CD14-positive monocyte (primary cell): ENCODE results near the gene EYS. TPM values are rescaled to one million over a fixed set of nuclear protein-coding genes. Genes with fewer than 3 reads are reported as not detected.

Experiments used
- DNase-seq, 3 donors: peaks; one replicate each; pipeline ENCODE4 v3.0.0-alpha.2; 2011 to 2022
- H2AFZ ChIP-seq: 2 replicates; pipeline ENCODE4 v1.6.0; 2012; ENCODE audit warnings: mild to moderate bottlenecking, low read depth, low read length, inconsistent platforms; ENCODE audit not compliant: insufficient read depth, poor library complexity, severe bottlenecking
- H3K27ac ChIP-seq, 2 donors: 1 replicate in 1 of 2; 2 replicates in 1 of 2; pipeline ENCODE4 v1.5.1; 2012 to 2013; ENCODE audit warnings: low read length in 2 of 2, control low read depth in 1 of 2, inconsistent platforms in 1 of 2, low read depth in 1 of 2, mild to moderate bottlenecking in 1 of 2
- H3K27me3 ChIP-seq, 2 donors: one replicate each; pipeline versions ENCODE4 v1.6.0 to v1.6.1; 2011 to 2013; ENCODE audit warnings: low read length in 2 of 2; ENCODE audit not compliant: control insufficient read depth in 2 of 2, insufficient read depth in 2 of 2
- H3K36me3 ChIP-seq, 2 donors: replicated peaks in 1 of 2; 1 replicate in 1 of 2; 2 replicates in 1 of 2; pipeline versions ENCODE4 v1.5.1 to v1.6.1; 2012 to 2013; ENCODE audit warnings: low read length in 2 of 2, control low read depth in 1 of 2, inconsistent platforms in 1 of 2, mild to moderate bottlenecking in 1 of 2; ENCODE audit not compliant: insufficient read depth in 2 of 2, control insufficient read depth in 1 of 2
- H3K4me1 ChIP-seq, 2 donors: 1 replicate in 1 of 2; 2 replicates in 1 of 2; pipeline versions ENCODE4 v1.5.1 to v1.6.1; 2012 to 2013; ENCODE audit warnings: low read length in 2 of 2, control low read depth in 1 of 2, inconsistent platforms in 1 of 2, mild to moderate bottlenecking in 1 of 2, moderate library complexity in 1 of 2; ENCODE audit not compliant: insufficient read depth in 2 of 2, control insufficient read depth in 1 of 2
- H3K4me2 ChIP-seq: replicated peaks from 2 replicates; pipeline ENCODE3; 2012; ENCODE audit warnings: low read length, moderate library complexity, mild to moderate bottlenecking; ENCODE audit not compliant: poor library complexity, severe bottlenecking; ENCODE audit errors: extremely low read depth
- H3K4me3 ChIP-seq, 3 experiments: fragments of 200-600 bp in 1 of 3; sonication (generic) in 1 of 3; replicated peaks in 1 of 3; 1 replicate in 2 of 3; 2 replicates in 1 of 3; pipeline ENCODE4 v1.5.1; 2011 to 2013; ENCODE audit warnings: low read length in 3 of 3, mild to moderate bottlenecking in 3 of 3, control low read depth in 2 of 3, low read depth in 2 of 3, inconsistent platforms in 1 of 3, moderate library complexity in 1 of 3
- H3K79me2 ChIP-seq: 2 replicates; pipeline ENCODE4 v1.6.0; 2012; ENCODE audit warnings: mild to moderate bottlenecking, control low read depth, inconsistent platforms, low read length, moderate library complexity; ENCODE audit not compliant: insufficient read depth
- H3K9ac ChIP-seq: 2 replicates; pipeline ENCODE4 v1.6.0; 2017; ENCODE audit warnings: low read length, mild to moderate bottlenecking; ENCODE audit not compliant: insufficient read depth, poor library complexity, severe bottlenecking
- H3K9me3 ChIP-seq, 2 donors: replicated peaks in 1 of 2; 1 replicate in 1 of 2; 2 replicates in 1 of 2; pipeline versions ENCODE4 v1.5.1 to v1.6.1; 2012 to 2013; ENCODE audit warnings: low read length in 2 of 2, control low read depth in 1 of 2; ENCODE audit not compliant: control insufficient read depth in 1 of 2, insufficient read depth in 1 of 2
- H4K20me1 ChIP-seq: 2 replicates; pipeline ENCODE4 v1.6.0; 2012; ENCODE audit warnings: mild to moderate bottlenecking, low read length, control low read depth, moderate library complexity; ENCODE audit not compliant: insufficient read depth
- H3K27ac Mint-ChIP-seq, 7 donors: one replicate each; pipeline ENCODE4 v1.8.0; 2020; ENCODE audit warnings: mild to moderate bottlenecking in 7 of 7, mixed read lengths in 7 of 7, moderate library complexity in 6 of 7, inconsistent platforms in 2 of 7
- H3K27me3 Mint-ChIP-seq, 3 donors: one replicate each; pipeline ENCODE4 v1.8.0; 2021 to 2022; ENCODE audit warnings: low read depth in 3 of 3, mild to moderate bottlenecking in 3 of 3, mixed read lengths in 3 of 3, moderate library complexity in 3 of 3, inconsistent platforms in 1 of 3
- H3K36me3 Mint-ChIP-seq, 2 donors: one replicate each; pipeline ENCODE4 v1.8.0; 2020; ENCODE audit warnings: mixed read lengths in 2 of 2, inconsistent platforms in 1 of 2, mild to moderate bottlenecking in 1 of 2
- H3K4me1 Mint-ChIP-seq: one replicate; pipeline ENCODE4 v1.8.0; 2020; ENCODE audit warnings: mild to moderate bottlenecking, mixed read lengths
- H3K4me3 Mint-ChIP-seq, 2 donors: one replicate each; pipeline ENCODE4 v1.8.0; 2020; ENCODE audit warnings: mild to moderate bottlenecking in 2 of 2, mixed read lengths in 2 of 2, moderate library complexity in 1 of 2
- H3K9me3 Mint-ChIP-seq, 7 donors: one replicate each; pipeline ENCODE4 v1.8.0; 2020 to 2022; ENCODE audit warnings: mixed read lengths in 7 of 7, mild to moderate bottlenecking in 6 of 7, moderate library complexity in 6 of 7, inconsistent platforms in 2 of 7
- WGBS: methylation state at CpG from one replicate; pipeline ENCODE4 v1.1.5; 2013; ENCODE audit warnings: missing lambda C conversion rate; ENCODE audit not compliant: insufficient coverage; 5-methylcytosine and 5-hydroxymethylcytosine counted together
- intact Hi-C, 2 donors: fragments of 100-400 bp; cut with micrococcal nuclease; formaldehyde crosslinking; loops; one replicate each; pipeline versions ENCODE4 v1.15.0 to v1.15.1; 2023
- polyA plus RNA-seq, 3 donors: library from polyadenylated mRNA; depleted of rRNA in 1 of 3; unstranded in 2 of 3; stranded (reverse) in 1 of 3; fragments of 300-500 nt in 2 of 3; fragments of >200 nt in 1 of 3; fragmentation: Illumina TruSeq in 2 of 3; gene quantifications; 1 replicate in 2 of 3; 2 replicates in 1 of 3; pipeline ENCODE4 v1.2.3, GENCODE V29; 2012 to 2021
- TF ChIP-seq, protein P1 (sequence below): fragments of 200-600 bp; IDR thresholded peaks from one replicate; pipeline ENCODE4 v1.8.0; 2022; ENCODE audit warnings: antibody characterized with exemption, mild to moderate bottlenecking

The EYS gene
- polyA plus RNA-seq, 3 donors: 0.01 to 0.03 TPM; not detected in 1

DNA sequence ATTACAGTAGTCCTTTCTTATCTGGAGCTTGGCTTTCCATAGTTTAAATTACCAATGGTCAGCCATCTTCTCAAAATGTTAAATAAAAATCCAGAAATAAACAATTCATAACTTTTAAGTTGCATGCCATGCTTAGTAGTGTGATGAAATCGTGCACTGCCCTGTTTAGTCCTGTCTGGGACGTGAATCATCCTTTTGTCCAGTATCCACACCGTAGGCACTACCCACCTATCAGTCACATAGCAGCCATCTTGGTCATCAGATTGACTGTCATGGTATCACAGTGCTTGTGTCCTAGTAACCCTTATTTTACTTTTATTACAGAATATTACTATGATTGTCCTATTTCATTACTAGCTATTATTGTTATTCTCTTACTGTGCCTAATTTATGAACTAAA lies 924.1 kb downstream of the EYS start:
- Mint-ChIP-seq H3K4me3 (no peak overlapping the region), H3K4me1 (no peaks in the 10 kb centered on the region), H3K27me3 (no peaks in the 10 kb centered on the region), H3K27ac (no peak overlapping the region), H3K9me3 (peaks cover 0 to 8% (median 6%) of the 10 kb centered on the region in 7 donors), H3K36me3 (no peaks in the 10 kb centered on the region)
- H3K36me3 ChIP-seq: no peaks in the 10 kb centered on the region
- DNase-seq: no peak
- intact Hi-C loops: no loop called here
- no peak overlapping the region for H2AFZ ChIP-seq
- no peaks in the 10 kb centered on the region for H4K20me1 ChIP-seq
- peaks cover 2 to 6% of the 10 kb centered on the region in 2 donors for H3K9me3 ChIP-seq
- no peak overlapping the region for H3K4me2 ChIP-seq
- H3K27ac ChIP-seq: no peak overlapping the region
- no peak overlapping the region for H3K9ac ChIP-seq
- 100% methylated on average over 1 of the region's 3 CpGs for WGBS
- no peaks in the 10 kb centered on the region for H3K27me3 ChIP-seq
- H3K4me1 ChIP-seq: no peaks in the 10 kb centered on the region
- H3K4me3 ChIP-seq: no peak overlapping the region
- TF ChIP-seq, protein P1, sequence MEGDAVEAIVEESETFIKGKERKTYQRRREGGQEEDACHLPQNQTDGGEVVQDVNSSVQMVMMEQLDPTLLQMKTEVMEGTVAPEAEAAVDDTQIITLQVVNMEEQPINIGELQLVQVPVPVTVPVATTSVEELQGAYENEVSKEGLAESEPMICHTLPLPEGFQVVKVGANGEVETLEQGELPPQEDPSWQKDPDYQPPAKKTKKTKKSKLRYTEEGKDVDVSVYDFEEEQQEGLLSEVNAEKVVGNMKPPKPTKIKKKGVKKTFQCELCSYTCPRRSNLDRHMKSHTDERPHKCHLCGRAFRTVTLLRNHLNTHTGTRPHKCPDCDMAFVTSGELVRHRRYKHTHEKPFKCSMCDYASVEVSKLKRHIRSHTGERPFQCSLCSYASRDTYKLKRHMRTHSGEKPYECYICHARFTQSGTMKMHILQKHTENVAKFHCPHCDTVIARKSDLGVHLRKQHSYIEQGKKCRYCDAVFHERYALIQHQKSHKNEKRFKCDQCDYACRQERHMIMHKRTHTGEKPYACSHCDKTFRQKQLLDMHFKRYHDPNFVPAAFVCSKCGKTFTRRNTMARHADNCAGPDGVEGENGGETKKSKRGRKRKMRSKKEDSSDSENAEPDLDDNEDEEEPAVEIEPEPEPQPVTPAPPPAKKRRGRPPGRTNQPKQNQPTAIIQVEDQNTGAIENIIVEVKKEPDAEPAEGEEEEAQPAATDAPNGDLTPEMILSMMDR: no peak
- H3K79me2 ChIP-seq: no peaks in the 10 kb centered on the region

DNA sequence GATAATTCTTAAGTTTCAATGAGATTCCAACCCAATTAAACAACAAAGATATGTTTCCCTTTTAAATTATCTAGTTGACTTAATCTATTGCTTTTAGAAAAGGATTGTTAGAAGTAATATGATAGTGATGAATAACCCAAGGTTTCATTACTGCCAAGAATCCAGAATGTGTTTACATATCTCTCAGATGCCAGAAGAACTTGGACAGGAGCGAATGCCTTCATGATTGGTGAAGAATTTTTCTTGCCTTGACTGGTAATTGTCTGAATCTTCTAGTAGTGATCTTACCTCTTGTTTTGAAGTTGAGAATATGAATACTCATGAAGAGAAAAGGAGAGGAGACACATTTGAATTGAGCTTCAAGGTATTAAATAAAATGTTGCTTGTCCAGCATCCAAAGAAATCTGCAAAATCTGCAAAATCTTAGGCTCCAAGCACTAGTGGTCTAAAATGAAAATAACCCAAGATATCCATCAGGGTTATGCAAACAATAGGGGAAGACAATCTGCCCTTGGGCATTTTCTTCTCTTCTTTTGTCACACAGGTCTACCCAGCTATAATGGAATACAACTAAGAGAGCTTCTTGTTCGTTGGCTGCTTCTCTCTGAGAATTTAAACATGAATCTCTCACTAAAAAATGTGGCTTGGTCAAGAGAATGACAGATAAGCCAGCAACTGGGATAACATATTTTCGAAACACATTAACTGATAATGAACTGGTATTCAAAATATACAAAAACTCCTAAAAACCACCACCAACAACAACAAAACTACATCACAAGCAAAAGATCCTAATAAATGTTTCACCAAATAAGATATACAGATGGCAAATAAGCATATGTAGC lies 928.9 kb downstream of the EYS start:
- Histone ChIP-seq H3K79me2 (no peaks in the 10 kb centered on the region), H3K9me3 (peaks cover 2 to 6% of the 10 kb centered on the region in 2 donors), H3K27me3 (no peaks in the 10 kb centered on the region), H4K20me1 (no peaks in the 10 kb centered on the region), H3K4me3 (no peak overlapping the region), H2AFZ (no peak overlapping the region), H3K4me2 (no peak overlapping the region), H3K36me3 (no peaks in the 10 kb centered on the region), H3K27ac (no peak overlapping the region), H3K4me1 (no peaks in the 10 kb centered on the region), H3K9ac (no peak overlapping the region)
- Mint-ChIP-seq H3K4me1 (no peaks in the 10 kb centered on the region), H3K36me3 (no peaks in the 10 kb centered on the region), H3K4me3 (no peak overlapping the region), H3K27ac (no peak overlapping the region), H3K9me3 (peaks cover 0 to 8% (median 4%) of the 10 kb centered on the region in 7 donors), H3K27me3 (no peaks in the 10 kb centered on the region)
- 88% methylated on average over 1 of the region's 3 CpGs for WGBS
- intact Hi-C loops: no loop called here
- no peak for DNase-seq
- TF ChIP-seq, protein P1: no peak
